Esophagus squamous epithelium (tissue), 4 donors: ENCODE results near the gene PEX12.

Experiments used
- POLR2A ChIP-seq, 4 donors: fragments of 450-650 bp; IDR thresholded peaks; one replicate each; pipeline ENCODE4 v1.6.1; 2017; ENCODE audit warnings: antibody characterized with exemption in 4 of 4, mild to moderate bottlenecking in 4 of 4, moderate library complexity in 3 of 4
- TF ChIP-seq, protein P1 (sequence below), 6 experiments: fragments of 450-650 bp in 4 of 6; fragments of 200-600 bp in 2 of 6; sonication (generic) in 2 of 6; IDR thresholded peaks; one replicate each; pipeline ENCODE4 v1.5.1; 2016 to 2019; ENCODE audit warnings: antibody characterized with exemption in 6 of 6, mild to moderate bottlenecking in 4 of 6, moderate library complexity in 4 of 6

DNA sequence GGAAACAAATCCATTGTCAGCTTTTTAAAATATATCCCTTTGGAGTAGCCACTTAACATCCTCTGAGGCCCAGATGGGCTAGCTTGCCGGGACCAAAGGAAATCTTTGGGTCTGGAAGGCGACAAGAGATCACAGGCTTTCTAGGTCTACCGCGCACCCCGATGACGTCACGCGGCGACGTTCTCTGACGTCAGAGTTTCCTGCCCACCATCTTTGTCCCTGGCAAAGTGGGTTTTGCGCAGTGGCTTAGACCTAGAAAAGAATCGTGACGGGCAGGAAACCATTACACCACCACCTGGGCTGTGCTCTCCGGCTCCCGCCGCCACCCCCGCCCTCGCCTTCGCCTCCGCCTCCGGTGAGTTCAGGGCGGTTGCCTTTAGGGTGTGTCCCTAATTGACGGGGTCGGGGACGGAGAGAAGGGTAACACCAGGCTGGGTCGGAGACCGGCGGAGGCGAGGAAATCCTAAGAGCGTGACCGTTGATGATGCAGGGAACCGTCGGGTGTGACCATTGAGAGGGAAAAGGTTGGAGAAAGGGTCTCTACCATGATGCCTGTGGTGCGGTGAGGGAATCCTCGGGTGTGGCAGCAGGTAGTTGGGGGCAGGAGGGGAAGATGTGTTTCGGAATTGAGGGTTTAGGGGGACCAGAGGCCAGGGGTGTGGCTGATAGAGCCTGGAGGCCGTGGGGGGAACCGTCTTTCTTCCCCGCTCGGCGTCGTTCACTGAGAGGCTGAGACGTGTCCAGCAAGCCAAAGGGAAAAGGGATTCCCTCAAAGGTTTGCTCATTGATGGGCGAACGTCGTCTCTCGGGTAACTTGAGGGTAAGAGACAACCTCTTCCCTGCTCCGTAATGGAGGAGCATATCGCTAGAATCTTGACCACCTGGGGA lies 8.9 kb upstream of the PEX12 start, which contains the start of gene AP2B1:
- TF ChIP-seq, protein P1, sequence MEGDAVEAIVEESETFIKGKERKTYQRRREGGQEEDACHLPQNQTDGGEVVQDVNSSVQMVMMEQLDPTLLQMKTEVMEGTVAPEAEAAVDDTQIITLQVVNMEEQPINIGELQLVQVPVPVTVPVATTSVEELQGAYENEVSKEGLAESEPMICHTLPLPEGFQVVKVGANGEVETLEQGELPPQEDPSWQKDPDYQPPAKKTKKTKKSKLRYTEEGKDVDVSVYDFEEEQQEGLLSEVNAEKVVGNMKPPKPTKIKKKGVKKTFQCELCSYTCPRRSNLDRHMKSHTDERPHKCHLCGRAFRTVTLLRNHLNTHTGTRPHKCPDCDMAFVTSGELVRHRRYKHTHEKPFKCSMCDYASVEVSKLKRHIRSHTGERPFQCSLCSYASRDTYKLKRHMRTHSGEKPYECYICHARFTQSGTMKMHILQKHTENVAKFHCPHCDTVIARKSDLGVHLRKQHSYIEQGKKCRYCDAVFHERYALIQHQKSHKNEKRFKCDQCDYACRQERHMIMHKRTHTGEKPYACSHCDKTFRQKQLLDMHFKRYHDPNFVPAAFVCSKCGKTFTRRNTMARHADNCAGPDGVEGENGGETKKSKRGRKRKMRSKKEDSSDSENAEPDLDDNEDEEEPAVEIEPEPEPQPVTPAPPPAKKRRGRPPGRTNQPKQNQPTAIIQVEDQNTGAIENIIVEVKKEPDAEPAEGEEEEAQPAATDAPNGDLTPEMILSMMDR (IDR thresholded peaks at IDR 0.05): peak in 3 of 6 experiments; percentile 17 to 41 (median 25)
- peak in 3 of 4 donors; percentile 62 to 66 (median 65) for TF ChIP-seq POLR2A (IDR thresholded peaks at IDR 0.05)
